Liver (tissue), 9 donors: Measurements from ENCODE around the gene ZNF547. TPM values are rescaled to one million over a fixed set of nuclear protein-coding genes. Genes with fewer than 3 reads are reported as not detected.

Experiments used
- DNase-seq: peaks from one replicate; pipeline ENCODE4 v3.0.0-alpha.2; 2017; ENCODE audit warnings: low spot score
- H3K27ac ChIP-seq, 2 donors: one replicate each; pipeline ENCODE4 v1.7.0; 2013; ENCODE audit warnings: inconsistent platforms in 2 of 2, low read length in 2 of 2, control low read depth in 1 of 2, low read depth in 1 of 2, mild to moderate bottlenecking in 1 of 2
- H3K27me3 ChIP-seq, 4 donors: one replicate each; pipeline versions ENCODE4 v1.6.1 to v1.7.0; 2013; ENCODE audit warnings: low read length in 3 of 4, inconsistent platforms in 1 of 4, mild to moderate bottlenecking in 1 of 4, moderate library complexity in 1 of 4; ENCODE audit not compliant: control insufficient read depth in 4 of 4, insufficient read depth in 4 of 4
- H3K36me3 ChIP-seq, 4 donors: one replicate each; pipeline versions ENCODE4 v1.6.1 to v1.7.0; 2013; ENCODE audit warnings: low read length in 3 of 4, mild to moderate bottlenecking in 3 of 4, low read depth in 1 of 4, moderate library complexity in 1 of 4; ENCODE audit not compliant: control insufficient read depth in 4 of 4, insufficient read depth in 3 of 4
- H3K4me1 ChIP-seq, 4 donors: one replicate each; pipeline versions ENCODE4 v1.6.1 to v1.7.0; 2013; ENCODE audit warnings: low read length in 3 of 4, mild to moderate bottlenecking in 3 of 4, moderate library complexity in 1 of 4; ENCODE audit not compliant: control insufficient read depth in 4 of 4, insufficient read depth in 4 of 4
- H3K4me3 ChIP-seq, 3 donors: one replicate each; pipeline versions ENCODE4 v1.6.1 to v1.7.0; 2013; ENCODE audit warnings: low read length in 3 of 3, control low read depth in 1 of 3, low read depth in 1 of 3, mild to moderate bottlenecking in 1 of 3
- H3K9ac ChIP-seq, 2 donors: one replicate each; pipeline ENCODE4 v1.7.0; 2013; ENCODE audit warnings: low read length in 2 of 2, mild to moderate bottlenecking in 2 of 2, moderate library complexity in 2 of 2, control low read depth in 1 of 2, low read depth in 1 of 2
- H3K9me3 ChIP-seq, 4 donors: one replicate each; pipeline versions ENCODE4 v1.6.1 to v1.7.0; 2013; ENCODE audit warnings: low read length in 3 of 4; ENCODE audit not compliant: control insufficient read depth in 4 of 4
- ATF3 ChIP-seq: IDR thresholded peaks from 2 replicates; pipeline ENCODE4 v1.6.1; 2016; ENCODE audit warnings: antibody characterized with exemption
- HNF4G ChIP-seq: IDR thresholded peaks from 2 replicates; pipeline ENCODE4 v1.6.1; 2016; ENCODE audit warnings: antibody characterized with exemption
- JUND ChIP-seq, 2 donors: IDR thresholded peaks; 2 replicates each; pipeline ENCODE4 v1.6.1; 2016; ENCODE audit warnings: antibody characterized with exemption in 2 of 2
- NR2F2 ChIP-seq: IDR thresholded peaks from 2 replicates; pipeline ENCODE4 v1.6.1; 2016; ENCODE audit warnings: antibody characterized with exemption
- REST ChIP-seq: IDR thresholded peaks from 2 replicates; pipeline ENCODE4 v1.6.1; 2016; ENCODE audit warnings: antibody characterized with exemption, mild to moderate bottlenecking
- RXRA ChIP-seq, 2 donors: IDR thresholded peaks; 2 replicates each; pipeline ENCODE4 v1.6.1; 2017 to 2018; ENCODE audit warnings: antibody characterized with exemption in 2 of 2, mild to moderate bottlenecking in 1 of 2
- TAF1 ChIP-seq: conservative IDR thresholded peaks from 2 replicates; pipeline ENCODE4 v1.6.1; 2016; ENCODE audit warnings: antibody characterized with exemption, mild to moderate bottlenecking
- ZBTB33 ChIP-seq: IDR thresholded peaks from 2 replicates; pipeline ENCODE4 v1.6.1; 2016; ENCODE audit warnings: antibody characterized with exemption
- WGBS: extraction: QIAGEN DNeasy Blood & Tissue Kit; methylation state at CpG from one replicate; pipeline ENCODE4 v1.1.7; 2013; 5-methylcytosine and 5-hydroxymethylcytosine counted together
- polyA plus RNA-seq, 2 donors: library from polyadenylated mRNA; stranded (reverse) in 1 of 2; unstranded in 1 of 2; fragments of 200-250 nt in 1 of 2; fragments of >200 nt in 1 of 2; fragmentation: Nextera tagmentation in 1 of 2; extraction: Ambion mirVana in 1 of 2; gene quantifications; one replicate each; pipeline versions ENCODE4 v1.2.1 to v1.2.3, GENCODE V29; 2013 to 2015
- total RNA-seq, 2 donors: library from RNA; depleted of rRNA; stranded (reverse); fragments of >200 nt; gene quantifications; one replicate each; pipeline ENCODE4 v1.2.3, GENCODE V29; 2014
- donor health status: healthy.
- donor health status: healthy.
- donor health status: healthy.
- donor health status: healthy.
- donor health status: healthy.

ZNF547 gene
- total and polyA plus RNA-seq, 4 donors = 0.22 to 1.8 (median 1.0) TPM

GRCh38 chr19:57377498-57378146, 14.3 kb downstream of the ZNF547 start:
- Histone ChIP-seq H3K9ac (no peak overlapping the region), H3K27ac (no peak overlapping the region), H3K36me3 (peaks cover 2 to 34% (median 28%) of the 10 kb centered on the region in 4 donors), H3K9me3 (peaks cover 26 to 61% (median 44%) of the 10 kb centered on the region in 4 donors), H3K4me1 (no peaks in the 10 kb centered on the region), H3K4me3 (peak overlapping the region in 2 of 3 donors; percentile 44 to 55), H3K27me3 (no peaks in the 10 kb centered on the region)
- no peak for TF ChIP-seq NR2F2
- DNase-seq = no peak
- 96% methylated on average over 3 of the region's 3 CpGs for WGBS

DNA sequence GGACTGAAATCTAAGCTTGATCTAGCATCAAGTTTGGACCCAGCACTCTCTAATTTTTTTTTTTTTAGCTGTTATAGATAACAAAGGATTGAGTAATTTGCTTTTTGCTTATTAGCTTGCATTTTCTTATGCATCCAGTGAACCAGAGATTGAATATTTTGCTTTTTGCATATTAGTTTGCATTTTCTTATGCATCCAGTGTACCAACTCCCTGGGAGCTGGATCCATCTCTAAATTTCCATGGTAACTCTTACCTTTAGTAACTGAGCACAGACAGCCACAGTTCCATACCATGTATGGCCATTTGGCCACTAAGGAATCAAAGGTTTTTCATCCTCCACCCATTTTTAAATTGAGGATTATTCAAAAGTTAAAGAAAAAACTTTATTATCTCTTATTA, 17.6 kb downstream of the ZNF547 start:
- Histone ChIP-seq H3K27me3 (no peaks in the 10 kb centered on the region), H3K4me3 (peak overlapping the region in 1 of 3 donors; percentile 26), H3K4me1 (no peaks in the 10 kb centered on the region), H3K9ac (no peak overlapping the region), H3K36me3 (peaks cover 0 to 21% (median 17%) of the 10 kb centered on the region in 4 donors), H3K27ac (no peak overlapping the region), H3K9me3 (peaks cover 21 to 51% (median 36%) of the 10 kb centered on the region in 4 donors)
- no peak for DNase-seq
- no peak for TF ChIP-seq NR2F2
- TF ChIP-seq RXRA (IDR thresholded peaks at IDR 0.05) = no peak
- no peak for TF ChIP-seq REST
- TF ChIP-seq JUND (IDR thresholded peaks at IDR 0.05) = no peak
- no peak for TF ChIP-seq ATF3
- no peak for TF ChIP-seq TAF1
- no peak for TF ChIP-seq ZBTB33

DNA sequence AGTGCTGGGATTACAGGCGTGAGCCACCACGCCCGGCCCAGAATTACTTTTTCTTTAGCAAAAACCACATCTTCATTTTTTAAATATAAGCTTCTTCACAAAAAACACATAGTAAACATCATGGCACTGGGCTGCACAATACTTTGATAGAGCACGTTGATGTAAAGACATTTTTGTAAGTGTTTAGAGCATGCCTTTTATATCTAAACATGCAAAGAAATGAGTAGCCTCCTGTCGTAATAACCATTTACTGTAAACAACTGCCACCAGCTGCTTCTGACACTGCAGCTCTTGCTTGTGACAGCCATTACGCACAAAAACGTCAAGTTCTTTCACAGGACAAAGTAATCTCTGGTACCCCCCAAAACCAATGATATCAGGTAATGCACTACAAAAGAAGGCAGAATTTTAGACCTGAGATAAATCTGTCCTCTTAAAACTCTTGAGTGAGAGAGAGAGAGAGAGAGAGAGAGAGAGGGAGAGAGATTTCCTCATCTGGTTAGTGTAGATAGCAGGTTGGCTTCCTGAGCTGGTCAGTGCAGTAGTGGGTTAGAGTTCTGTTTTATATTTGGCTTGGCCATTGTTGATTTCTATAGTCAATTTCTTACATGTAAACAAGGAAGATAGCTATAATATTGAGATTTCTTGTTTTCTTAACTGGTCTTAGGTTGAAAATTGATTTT, 19.6 kb downstream of the ZNF547 start:
- H3K9me3 ChIP-seq = peaks cover 11 to 41% (median 23%) of the 10 kb centered on the region in 4 donors
- H3K4me3 ChIP-seq = peak overlapping the region in 1 of 3 donors; percentile 11
- H3K9ac ChIP-seq = no peak overlapping the region
- no peak overlapping the region for H3K27ac ChIP-seq
- DNase-seq = no peak
- no peaks in the 10 kb centered on the region for H3K4me1 ChIP-seq
- no peak for TF ChIP-seq HNF4G
- WGBS = 81% methylated on average over 7 of the region's 7 CpGs
- no peaks in the 10 kb centered on the region for H3K27me3 ChIP-seq
- peaks cover 0 to 6% (median 4%) of the 10 kb centered on the region in 4 donors for H3K36me3 ChIP-seq
